Transverse colon (tissue), 4 donors: ENCODE data around the gene DPP10.

Experiments
- CTCF ChIP-seq, 5 experiments: fragments of 200-600 bp in 3 of 5; fragments of 450-650 bp in 2 of 5; sonication (generic) in 3 of 5; IDR thresholded peaks; 1 replicate in 2 of 5; 2 replicates in 3 of 5; pipeline ENCODE4 v1.5.1; 2016 to 2017; ENCODE audit warnings: antibody characterized with exemption in 5 of 5, inconsistent platforms in 3 of 5, mild to moderate bottlenecking in 2 of 5, moderate library complexity in 1 of 5
- EP300 ChIP-seq: sonication (generic); formaldehyde crosslinking; IDR thresholded peaks from one replicate; pipeline ENCODE4 v1.6.1; 2017; ENCODE audit warnings: antibody characterized with exemption, low read depth
- POLR2A ChIP-seq: fragments of 450-650 bp; IDR thresholded peaks from one replicate; pipeline ENCODE4 v1.6.1; 2016; ENCODE audit warnings: antibody characterized with exemption, mild to moderate bottlenecking, moderate library complexity
- POLR2AphosphoS5 ChIP-seq, 3 donors: sonication (generic); formaldehyde crosslinking; IDR thresholded peaks; one replicate each; pipeline ENCODE4 v1.6.1; 2016; ENCODE audit warnings: antibody characterized with exemption in 3 of 3

GRCh38 chr2:114651933-114652332 lies 209.5 kb downstream of the DPP10 start:
- TF ChIP-seq POLR2A = no peak
- no peak for TF ChIP-seq CTCF (IDR thresholded peaks at IDR 0.05)
- TF ChIP-seq POLR2AphosphoS5 (IDR thresholded peaks at IDR 0.05) = no peak
- TF ChIP-seq EP300 = no peak
